ENCODE data around the gene EHD2.

- TF ChIP-seq, protein P1, sequence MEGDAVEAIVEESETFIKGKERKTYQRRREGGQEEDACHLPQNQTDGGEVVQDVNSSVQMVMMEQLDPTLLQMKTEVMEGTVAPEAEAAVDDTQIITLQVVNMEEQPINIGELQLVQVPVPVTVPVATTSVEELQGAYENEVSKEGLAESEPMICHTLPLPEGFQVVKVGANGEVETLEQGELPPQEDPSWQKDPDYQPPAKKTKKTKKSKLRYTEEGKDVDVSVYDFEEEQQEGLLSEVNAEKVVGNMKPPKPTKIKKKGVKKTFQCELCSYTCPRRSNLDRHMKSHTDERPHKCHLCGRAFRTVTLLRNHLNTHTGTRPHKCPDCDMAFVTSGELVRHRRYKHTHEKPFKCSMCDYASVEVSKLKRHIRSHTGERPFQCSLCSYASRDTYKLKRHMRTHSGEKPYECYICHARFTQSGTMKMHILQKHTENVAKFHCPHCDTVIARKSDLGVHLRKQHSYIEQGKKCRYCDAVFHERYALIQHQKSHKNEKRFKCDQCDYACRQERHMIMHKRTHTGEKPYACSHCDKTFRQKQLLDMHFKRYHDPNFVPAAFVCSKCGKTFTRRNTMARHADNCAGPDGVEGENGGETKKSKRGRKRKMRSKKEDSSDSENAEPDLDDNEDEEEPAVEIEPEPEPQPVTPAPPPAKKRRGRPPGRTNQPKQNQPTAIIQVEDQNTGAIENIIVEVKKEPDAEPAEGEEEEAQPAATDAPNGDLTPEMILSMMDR (conservative IDR thresholded peaks at IDR 0.05; ENCODE audit: low read depth, low read length): no peak
- no peak for TF ChIP-seq EZH2 (IDR thresholded peaks at IDR 0.05; ENCODE audit: low read length, unreplicated experiment)
Measured at GRCh38 chr19:47776568-47776967, 63.3 kb downstream of the EHD2 start.
